ENCODE data around the gene SPATA20. TPM values are rescaled to one million over a fixed set of nuclear protein-coding genes. Genes with fewer than 3 reads are reported as not detected.
A peak's percentile ranks its signal among the peaks of the same experiment; 100 is the strongest.

SPATA20 gene
- 10 to 100 TPM; 25.0 to 51.3 TPM for total RNA-seq

- H3K36me3 Mint-ChIP-seq (ENCODE audit: insufficient read depth in 2 of 2) = no peaks in the 10 kb centered on the region
- ATAC-seq (replicated peaks in 1 of 2) = peak; percentile 93 to 94
- H3K9me3 Mint-ChIP-seq = no peaks in the 10 kb centered on the region
- peaks cover 20% of the 10 kb centered on the region for H3K27me3 Mint-ChIP-seq (ENCODE audit: low read depth)
- H3K4me1 Mint-ChIP-seq (ENCODE audit: low read depth) = peaks cover 16% of the 10 kb centered on the region
- H3K27ac Mint-ChIP-seq = no peak within 1 kb of the TSS
- H3K4me3 Mint-ChIP-seq = peak within 1 kb of the TSS; percentile 68 to 91
- peak; percentile 91 to 94 for DNase-seq
These were observed at the start of gene SPATA20 for GRCh38 chr17:50547035-50547735. SPATA20 (plus strand) TSS chr17:50547174; CDS start chr17:50547209, 35 bp downstream.

DNA sequence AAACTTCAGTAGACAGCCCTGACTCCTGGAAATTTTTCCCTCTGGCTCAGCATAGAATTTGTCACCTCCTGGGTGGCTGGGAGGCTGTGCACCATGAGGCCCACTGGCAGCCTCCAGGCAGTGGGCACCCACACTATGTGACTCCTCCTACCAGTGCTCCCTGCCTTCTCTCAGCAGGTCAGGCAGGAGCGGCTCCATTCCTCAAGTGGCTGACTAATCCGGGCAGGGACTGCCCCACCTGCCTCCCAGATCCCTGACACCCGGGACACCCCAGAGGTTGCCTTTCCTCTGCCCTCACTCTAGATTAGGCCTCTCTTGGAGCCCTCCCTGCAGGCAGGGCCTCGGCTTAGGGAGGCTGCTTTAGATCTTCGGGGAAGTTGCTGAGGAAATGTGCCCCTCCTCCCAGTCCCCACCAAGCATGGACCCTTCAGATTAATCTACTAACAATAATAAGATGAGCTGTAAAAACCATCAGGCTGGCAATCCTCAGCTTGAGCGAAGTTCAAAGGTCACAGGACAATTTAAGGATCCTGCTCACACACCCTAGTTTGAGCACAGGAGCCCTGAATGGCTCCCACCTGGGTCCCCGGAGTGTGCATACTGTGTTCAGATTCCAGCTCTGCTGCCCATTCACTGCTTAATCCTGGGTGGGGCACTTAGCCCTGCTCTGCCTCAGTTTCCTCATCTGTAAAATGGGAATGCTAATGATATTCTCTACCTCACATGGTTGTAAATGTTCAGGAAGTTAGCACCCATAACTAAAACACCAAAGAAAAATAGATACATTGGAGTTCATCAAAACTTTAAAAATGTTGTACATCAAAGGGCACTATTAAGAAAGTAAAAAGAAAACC is 48.7 kb upstream of the SPATA20 start:
- Mint-ChIP-seq H3K9me3 (no peaks in the 10 kb centered on the region), H3K27me3 (ENCODE audit: low read depth) (no peaks in the 10 kb centered on the region), H3K36me3 (ENCODE audit: insufficient read depth in 2 of 2) (no peaks in the 10 kb centered on the region), H3K4me3 (no peak overlapping the region), H3K4me1 (ENCODE audit: low read depth) (peaks cover 1% of the 10 kb centered on the region), H3K27ac (no peak overlapping the region)
- DNase-seq (no peak), ATAC-seq (replicated peaks in 1 of 2) (no peak)

GRCh38 chr17:50499270-50499669 is 47.7 kb upstream of the SPATA20 start:
- Mint-ChIP-seq H3K27ac (no peak overlapping the region), H3K4me1 (ENCODE audit: low read depth) (peaks cover 11% of the 10 kb centered on the region), H3K36me3 (ENCODE audit: insufficient read depth in 2 of 2) (no peaks in the 10 kb centered on the region), H3K9me3 (no peaks in the 10 kb centered on the region), H3K27me3 (ENCODE audit: low read depth) (no peaks in the 10 kb centered on the region), H3K4me3 (no peak overlapping the region)
- ATAC-seq (replicated peaks in 1 of 2) (no peak), DNase-seq (no peak)

DNA sequence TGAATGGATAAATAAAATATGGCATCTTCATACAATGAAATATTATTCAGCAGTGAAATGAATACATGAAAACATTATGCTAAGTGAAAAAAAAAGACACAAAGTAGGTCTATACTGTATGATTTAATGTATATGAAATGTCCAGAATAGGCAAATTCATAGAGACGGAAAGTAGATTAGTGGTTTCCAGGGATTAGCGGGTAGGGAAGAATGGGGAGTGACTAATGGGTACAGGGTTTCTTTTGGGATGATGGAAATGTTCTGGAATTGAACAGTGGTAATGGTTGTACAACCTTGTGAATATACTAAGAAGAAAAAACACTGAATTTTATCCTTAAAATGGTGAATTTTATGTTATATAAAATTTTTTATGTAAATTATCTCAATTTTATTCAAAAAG is 47.3 kb upstream of the SPATA20 start:
- no peaks in the 10 kb centered on the region for H3K9me3 Mint-ChIP-seq
- H3K27me3 Mint-ChIP-seq (ENCODE audit: low read depth) = no peaks in the 10 kb centered on the region
- ATAC-seq (replicated peaks in 1 of 2) = no peak
- DNase-seq = no peak
- H3K4me3 Mint-ChIP-seq = no peak overlapping the region
- peaks cover 16% of the 10 kb centered on the region for H3K4me1 Mint-ChIP-seq (ENCODE audit: low read depth)
- no peak overlapping the region for H3K27ac Mint-ChIP-seq
- no peaks in the 10 kb centered on the region for H3K36me3 Mint-ChIP-seq (ENCODE audit: insufficient read depth in 2 of 2)

DNA sequence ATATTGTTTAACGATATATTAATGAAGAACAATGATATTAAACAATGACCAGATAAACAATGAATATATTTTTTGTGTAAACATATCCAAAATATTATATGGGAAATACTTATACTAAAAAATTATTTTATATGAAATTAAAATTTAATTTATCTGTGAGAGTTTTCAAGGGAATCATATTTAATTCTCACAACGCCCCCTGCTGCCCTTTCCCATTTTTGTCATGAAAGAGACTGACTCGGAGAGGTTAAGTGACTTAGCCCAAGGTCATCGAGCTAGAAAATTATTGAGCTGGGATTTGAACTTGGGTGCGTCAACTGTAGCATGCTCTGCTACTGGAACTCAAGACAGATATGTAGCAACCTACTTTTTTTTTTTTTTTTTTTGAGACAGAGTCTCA is 45.9 kb upstream of the SPATA20 start:
- Mint-ChIP-seq H3K9me3 (no peaks in the 10 kb centered on the region), H3K36me3 (ENCODE audit: insufficient read depth in 2 of 2) (no peaks in the 10 kb centered on the region), H3K4me1 (ENCODE audit: low read depth) (peaks cover 20% of the 10 kb centered on the region), H3K4me3 (no peak overlapping the region), H3K27ac (no peak overlapping the region), H3K27me3 (ENCODE audit: low read depth) (no peaks in the 10 kb centered on the region)
- DNase-seq = peak in 1 of 2 donors; percentile 38
- ATAC-seq (replicated peaks in 1 of 2) = no peak

DNA sequence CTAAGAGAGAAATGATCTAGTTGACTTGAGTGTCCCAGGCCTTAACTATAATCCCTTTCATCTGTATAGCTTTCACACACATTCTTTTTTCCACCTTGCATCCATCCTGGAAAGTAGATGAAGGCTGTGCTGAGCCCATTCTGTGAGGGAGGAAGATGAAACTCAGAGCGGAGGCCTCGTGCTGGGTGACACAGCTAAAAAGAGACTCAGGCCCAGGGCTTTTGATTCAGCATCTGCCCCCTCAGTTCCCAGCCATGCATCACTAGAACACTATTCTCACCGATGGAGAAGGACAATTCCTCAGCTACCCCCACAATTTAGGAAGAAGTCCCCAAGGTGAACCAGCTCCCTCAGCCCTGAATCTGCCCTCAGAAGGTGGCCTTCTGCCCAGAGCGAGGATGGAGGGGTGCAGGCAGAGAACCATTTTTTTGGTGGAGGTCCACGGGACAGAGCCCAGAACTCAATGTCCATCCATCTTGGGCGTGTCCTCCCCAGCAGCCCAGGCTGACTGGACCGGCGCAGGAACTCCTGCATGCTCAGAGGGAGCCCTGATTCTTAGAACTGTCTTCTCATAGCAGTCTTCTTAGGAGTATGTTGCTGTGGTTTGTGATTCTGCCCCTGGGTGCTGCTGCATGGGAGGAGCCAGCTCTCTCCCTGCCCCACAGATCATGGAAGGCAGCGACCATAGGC is 44.5 kb upstream of the SPATA20 start:
- Mint-ChIP-seq H3K27ac (no peak overlapping the region), H3K4me1 (ENCODE audit: low read depth) (peaks cover 21% of the 10 kb centered on the region), H3K9me3 (no peaks in the 10 kb centered on the region), H3K36me3 (ENCODE audit: insufficient read depth in 2 of 2) (no peaks in the 10 kb centered on the region), H3K4me3 (no peak overlapping the region), H3K27me3 (ENCODE audit: low read depth) (no peaks in the 10 kb centered on the region)
- DNase-seq = no peak
- ATAC-seq (replicated peaks in 1 of 2) = peak; percentile 30 to 38

DNA sequence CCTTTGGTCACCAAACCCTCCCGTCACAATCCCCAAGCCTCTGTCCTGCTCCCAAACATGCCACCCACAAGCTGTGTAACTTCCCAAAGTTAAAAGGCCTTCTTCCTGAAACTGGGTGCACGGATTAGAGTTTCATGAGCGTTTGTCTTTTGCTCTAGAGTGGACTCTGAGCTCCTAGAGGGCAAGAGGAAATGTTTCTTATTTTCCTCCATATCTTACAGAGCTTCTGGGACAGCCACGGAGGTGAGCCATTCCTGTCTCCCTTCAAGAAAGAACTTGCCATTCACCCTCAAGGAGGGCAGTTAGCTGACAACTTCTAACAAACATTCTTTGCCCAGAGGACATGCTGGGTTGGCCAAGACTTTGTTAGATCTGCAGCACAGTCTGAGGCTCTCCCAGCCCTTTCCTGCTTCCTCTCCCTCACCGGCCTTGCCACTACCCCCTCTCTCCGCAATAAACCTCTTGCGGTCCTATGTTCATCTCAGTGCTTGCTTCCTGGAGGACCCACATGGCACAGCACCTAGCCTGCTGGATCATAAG is 41.3 kb upstream of the SPATA20 start:
- peaks cover 47% of the 10 kb centered on the region for H3K4me1 Mint-ChIP-seq (ENCODE audit: low read depth)
- no peak overlapping the region for H3K4me3 Mint-ChIP-seq
- H3K36me3 Mint-ChIP-seq (ENCODE audit: insufficient read depth in 2 of 2) = no peaks in the 10 kb centered on the region
- H3K9me3 Mint-ChIP-seq = no peaks in the 10 kb centered on the region
- H3K27me3 Mint-ChIP-seq (ENCODE audit: low read depth) = no peaks in the 10 kb centered on the region
- no peak overlapping the region for H3K27ac Mint-ChIP-seq
- DNase-seq = no peak
- ATAC-seq (replicated peaks in 1 of 2) = no peak

DNA sequence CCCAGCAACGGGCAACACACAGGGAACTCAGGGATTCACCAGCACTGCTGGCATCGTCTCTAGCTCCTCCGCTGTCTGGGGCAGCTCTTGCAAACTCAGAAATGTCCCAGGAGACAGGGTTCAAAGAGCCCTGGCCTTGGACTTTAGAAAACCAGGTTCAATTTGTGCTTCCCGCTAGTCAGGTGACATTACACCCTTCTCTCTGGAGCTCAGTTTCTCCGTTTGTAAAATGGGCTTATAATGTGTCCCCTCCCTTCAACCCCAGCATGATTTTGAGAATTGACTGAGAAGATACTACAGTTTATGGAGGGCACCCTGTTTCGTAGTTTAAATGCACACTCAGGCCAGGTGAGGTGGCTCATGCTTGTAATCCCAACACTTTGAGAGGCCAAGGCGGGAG is 40.7 kb upstream of the SPATA20 start:
- ATAC-seq (replicated peaks in 1 of 2) = no peak
- DNase-seq = no peak
- Mint-ChIP-seq H3K9me3 (no peaks in the 10 kb centered on the region), H3K4me1 (ENCODE audit: low read depth) (peaks cover 53% of the 10 kb centered on the region), H3K27ac (no peak overlapping the region), H3K4me3 (no peak overlapping the region), H3K27me3 (ENCODE audit: low read depth) (no peaks in the 10 kb centered on the region), H3K36me3 (ENCODE audit: insufficient read depth in 2 of 2) (no peaks in the 10 kb centered on the region)

DNA sequence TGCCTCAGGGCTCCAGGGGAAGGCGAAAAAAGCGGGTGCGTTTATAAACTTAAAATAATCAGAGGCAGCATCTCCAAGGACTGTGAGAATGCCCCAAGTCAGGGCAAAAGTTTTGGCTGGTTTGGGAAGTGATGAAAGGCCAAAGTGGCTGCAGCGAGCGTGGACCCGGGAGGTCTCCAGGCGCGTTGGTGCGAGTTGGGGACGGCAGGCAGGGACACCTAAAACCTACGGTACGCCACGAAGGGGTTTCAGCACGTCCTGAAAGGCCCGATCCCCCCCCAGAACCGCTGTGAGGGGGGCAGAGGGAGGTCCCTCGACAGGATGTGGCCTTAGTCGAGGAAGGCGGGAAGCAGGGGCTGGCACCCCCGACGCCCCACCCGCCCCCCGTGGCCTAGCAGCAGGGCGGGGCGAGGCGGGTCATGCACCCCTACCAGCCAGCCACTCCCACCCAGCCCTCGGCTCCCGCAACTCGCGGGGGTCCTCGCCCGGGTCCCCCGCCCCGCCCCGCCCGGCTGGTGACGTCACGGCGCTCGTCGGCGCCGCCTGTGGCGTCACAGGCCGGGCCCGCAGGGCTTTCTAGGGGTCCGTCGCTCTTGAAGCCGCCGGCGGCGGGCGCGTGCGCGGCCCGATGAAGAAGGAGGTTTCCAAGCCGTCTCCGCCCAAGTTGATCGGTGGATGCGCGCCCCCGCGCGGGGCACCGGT is 39.0 kb upstream of the SPATA20 start, which contains the start of gene MYCBPAP:
MYCBPAP (plus strand) TSS at position 569 of the 702 bp plus-strand sequence. CDS start 236 bp downstream, outside the sequence.
- no peaks in the 10 kb centered on the region for H3K36me3 Mint-ChIP-seq (ENCODE audit: insufficient read depth in 2 of 2)

DNA sequence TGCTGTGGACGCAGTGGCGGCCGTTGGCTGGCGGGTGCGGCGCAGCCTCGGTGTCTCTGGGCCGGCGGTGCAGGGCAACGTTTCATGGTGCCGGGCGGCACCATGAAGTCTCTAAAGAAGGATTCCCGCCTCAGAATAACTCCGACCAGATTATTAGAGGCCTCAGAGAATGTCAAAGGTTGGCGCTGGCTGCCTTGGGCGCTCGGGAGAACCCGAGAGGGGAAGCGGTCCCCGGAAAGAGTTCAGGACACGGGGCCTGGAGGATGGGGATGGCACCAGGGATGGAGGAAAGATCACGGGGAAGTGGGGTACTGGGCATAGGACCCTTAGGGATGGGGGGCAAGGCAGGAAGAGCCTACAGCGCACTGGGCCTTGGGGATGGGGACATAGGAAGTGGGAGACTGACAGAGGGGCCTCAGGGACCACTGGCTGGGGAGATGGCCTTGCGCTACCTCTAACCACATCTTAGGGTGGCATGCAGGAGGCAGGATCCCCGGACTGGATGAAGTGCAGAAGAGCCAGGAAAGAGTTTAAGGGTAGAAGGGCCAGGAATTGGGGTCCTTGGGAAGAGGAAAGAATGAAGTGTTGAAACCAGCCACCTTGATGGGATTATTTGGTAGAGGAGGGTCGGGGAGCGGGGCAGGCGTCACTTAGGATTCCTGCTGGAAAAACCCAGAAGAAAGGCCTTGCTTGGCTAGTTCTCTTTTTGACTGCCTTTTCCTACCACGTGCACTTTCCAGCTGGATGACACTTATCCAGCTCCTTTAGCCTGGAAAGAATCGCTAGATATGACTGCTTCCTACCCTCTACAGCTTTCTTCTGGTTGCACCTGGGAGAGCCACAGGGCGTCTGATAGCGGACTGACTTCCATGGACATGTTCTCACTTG is 38.2 kb upstream of the SPATA20 start:
- Mint-ChIP-seq H3K36me3 (ENCODE audit: insufficient read depth in 2 of 2) (no peaks in the 10 kb centered on the region), H3K9me3 (no peaks in the 10 kb centered on the region), H3K4me1 (ENCODE audit: low read depth) (peaks cover 59% of the 10 kb centered on the region), H3K27ac (peak overlapping the region; percentile 54), H3K27me3 (ENCODE audit: low read depth) (no peaks in the 10 kb centered on the region), H3K4me3 (peak overlapping the region; percentile 93 to 96)
- no peak for DNase-seq
- no peak for ATAC-seq (replicated peaks in 1 of 2)

More for the DNA sequence above, 39.0 kb upstream of the SPATA20 start, which contains the start of gene MYCBPAP:
- peak; percentile 87 to 91 for DNase-seq
- H3K27ac Mint-ChIP-seq = peak within 1 kb of the TSS; percentile 58
- H3K4me3 Mint-ChIP-seq = peak within 1 kb of the TSS; percentile 93 to 96
- H3K9me3 Mint-ChIP-seq = no peaks in the 10 kb centered on the region
- ATAC-seq (replicated peaks in 1 of 2) = peak; percentile 71 to 75
- peaks cover 66% of the 10 kb centered on the region for H3K4me1 Mint-ChIP-seq (ENCODE audit: low read depth)
- H3K27me3 Mint-ChIP-seq (ENCODE audit: low read depth) = no peaks in the 10 kb centered on the region

DNA sequence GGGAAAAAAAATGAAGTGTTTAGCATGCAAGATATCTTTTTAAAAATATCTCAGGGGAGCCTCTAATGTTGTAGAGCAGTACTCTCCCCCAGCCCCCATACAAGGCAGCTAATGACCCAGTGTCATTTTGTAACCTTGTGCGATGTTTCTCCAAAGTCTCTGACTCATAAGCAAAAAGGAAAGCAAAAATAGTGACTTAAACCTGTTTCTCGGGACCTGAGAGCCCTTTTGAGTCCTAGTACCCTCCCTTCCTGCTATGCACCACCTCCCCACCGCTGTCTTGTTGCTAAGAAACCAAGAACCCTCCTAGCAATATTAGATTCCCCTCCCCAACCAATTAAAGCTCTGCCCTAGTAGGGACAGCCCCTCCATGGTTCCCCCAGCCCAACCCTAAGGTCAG is 35.9 kb upstream of the SPATA20 start:
- ATAC-seq (replicated peaks in 1 of 2) = peak; percentile 78 to 80
- peak; percentile 68 to 75 for DNase-seq
- peak overlapping the region; percentile 50 to 75 for H3K4me3 Mint-ChIP-seq
- peaks cover 55% of the 10 kb centered on the region for H3K4me1 Mint-ChIP-seq (ENCODE audit: low read depth)
- peak overlapping the region; percentile 29 for H3K27ac Mint-ChIP-seq
- no peaks in the 10 kb centered on the region for H3K27me3 Mint-ChIP-seq (ENCODE audit: low read depth)
- no peaks in the 10 kb centered on the region for H3K36me3 Mint-ChIP-seq (ENCODE audit: insufficient read depth in 2 of 2)
- H3K9me3 Mint-ChIP-seq = no peaks in the 10 kb centered on the region

Measured in activated T-cell treated with anti-CD3 and anti-CD28 coated beads, Interleukin-2, amount 50 U/mL, for 72 hours (primary cell).